ENCODE results near the gene MSI2.

MSI2 gene

GRCh38 chr17:57523926-57524632 lies 267.8 kb downstream of the MSI2 start:
- TF ChIP-seq, protein P1, sequence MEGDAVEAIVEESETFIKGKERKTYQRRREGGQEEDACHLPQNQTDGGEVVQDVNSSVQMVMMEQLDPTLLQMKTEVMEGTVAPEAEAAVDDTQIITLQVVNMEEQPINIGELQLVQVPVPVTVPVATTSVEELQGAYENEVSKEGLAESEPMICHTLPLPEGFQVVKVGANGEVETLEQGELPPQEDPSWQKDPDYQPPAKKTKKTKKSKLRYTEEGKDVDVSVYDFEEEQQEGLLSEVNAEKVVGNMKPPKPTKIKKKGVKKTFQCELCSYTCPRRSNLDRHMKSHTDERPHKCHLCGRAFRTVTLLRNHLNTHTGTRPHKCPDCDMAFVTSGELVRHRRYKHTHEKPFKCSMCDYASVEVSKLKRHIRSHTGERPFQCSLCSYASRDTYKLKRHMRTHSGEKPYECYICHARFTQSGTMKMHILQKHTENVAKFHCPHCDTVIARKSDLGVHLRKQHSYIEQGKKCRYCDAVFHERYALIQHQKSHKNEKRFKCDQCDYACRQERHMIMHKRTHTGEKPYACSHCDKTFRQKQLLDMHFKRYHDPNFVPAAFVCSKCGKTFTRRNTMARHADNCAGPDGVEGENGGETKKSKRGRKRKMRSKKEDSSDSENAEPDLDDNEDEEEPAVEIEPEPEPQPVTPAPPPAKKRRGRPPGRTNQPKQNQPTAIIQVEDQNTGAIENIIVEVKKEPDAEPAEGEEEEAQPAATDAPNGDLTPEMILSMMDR (IDR thresholded peaks at IDR 0.05; ENCODE audit: insufficient read depth, low read depth, low read length, missing control alignments), result no peak
- no peak overlapping the region for H3K4me3 ChIP-seq (ENCODE audit: low read length)
- peak; percentile 96 for DNase-seq (ENCODE audit: low read depth)

DNA sequence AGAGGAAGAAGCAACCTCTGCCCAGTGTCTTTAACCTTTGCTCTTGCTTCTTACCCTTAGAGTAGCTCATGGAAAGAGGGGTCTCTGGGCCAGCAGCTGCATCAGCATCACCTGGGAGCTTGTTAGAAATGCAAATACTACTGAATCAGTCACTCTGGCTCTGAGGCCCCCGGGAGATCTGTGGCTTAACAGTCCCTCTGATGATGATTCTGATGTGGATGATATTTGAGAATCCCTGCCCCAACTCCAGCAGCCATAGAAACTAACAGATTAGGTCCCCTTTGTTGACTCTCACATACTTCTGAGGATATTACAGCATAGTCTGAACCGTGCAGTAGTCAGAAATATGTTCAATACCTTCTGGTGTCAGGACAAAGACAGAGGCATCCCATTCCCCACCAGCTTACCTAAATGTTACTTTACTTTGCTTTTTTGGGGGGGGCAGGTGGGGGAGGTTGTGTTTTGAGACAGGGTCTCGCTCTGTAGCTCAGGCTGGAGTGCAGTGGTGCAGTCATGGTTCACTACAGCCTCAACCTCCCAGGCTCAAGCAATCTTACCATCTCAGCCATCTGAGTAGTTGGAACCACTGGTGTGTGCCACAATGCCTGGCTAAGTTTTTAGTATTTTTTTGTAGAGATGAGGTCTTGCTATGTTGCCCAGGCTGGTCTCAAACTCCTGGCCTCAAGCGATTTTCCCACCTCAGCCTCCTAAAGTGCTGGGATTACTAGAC lies 268.7 kb downstream of the MSI2 start:
- TF ChIP-seq, protein P1 (IDR thresholded peaks at IDR 0.05; ENCODE audit: insufficient read depth, low read depth, low read length, missing control alignments), result no peak
- DNase-seq (ENCODE audit: low read depth), result no peak
- H3K4me3 ChIP-seq (ENCODE audit: low read length), result no peak overlapping the region

- DNase-seq (ENCODE audit: low read depth), result no peak
- TF ChIP-seq, protein P1 (IDR thresholded peaks at IDR 0.05; ENCODE audit: insufficient read depth, low read depth, low read length, missing control alignments), result no peak
- H3K4me3 ChIP-seq (ENCODE audit: low read length), result no peak overlapping the region
These were observed 271.1 kb downstream of the MSI2 start for GRCh38 chr17:57527221-57528057.

DNA sequence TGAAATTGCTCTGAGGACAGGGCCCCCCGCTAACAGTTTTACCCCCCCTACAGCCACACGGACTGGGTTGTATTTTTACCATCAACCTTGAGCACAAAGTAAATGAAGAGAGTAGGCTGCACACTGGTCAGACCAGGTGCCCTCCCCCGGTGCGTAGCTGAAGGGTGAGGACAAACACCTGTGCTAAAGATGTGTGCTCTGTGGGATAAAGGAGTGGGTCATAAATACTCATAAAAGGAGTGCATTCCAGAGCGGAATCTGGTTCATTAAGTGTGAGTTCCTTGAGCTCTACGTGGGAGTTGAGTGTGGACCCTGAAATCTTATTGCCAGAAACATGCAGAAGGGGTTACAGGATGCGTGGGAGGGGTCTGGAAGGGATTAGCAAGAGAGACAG lies 271.7 kb downstream of the MSI2 start:
- no peak overlapping the region for H3K4me3 ChIP-seq (ENCODE audit: low read length)
- TF ChIP-seq, protein P1 (IDR thresholded peaks at IDR 0.05; ENCODE audit: insufficient read depth, low read depth, low read length, missing control alignments), result no peak
- DNase-seq (ENCODE audit: low read depth), result no peak

- H3K4me3 ChIP-seq (ENCODE audit: low read length), result no peak overlapping the region
- no peak for DNase-seq (ENCODE audit: low read depth)
- TF ChIP-seq, protein P1 (IDR thresholded peaks at IDR 0.05; ENCODE audit: insufficient read depth, low read depth, low read length, missing control alignments), result no peak
These were observed 273.7 kb downstream of the MSI2 start for GRCh38 chr17:57530026-57530425.

DNA sequence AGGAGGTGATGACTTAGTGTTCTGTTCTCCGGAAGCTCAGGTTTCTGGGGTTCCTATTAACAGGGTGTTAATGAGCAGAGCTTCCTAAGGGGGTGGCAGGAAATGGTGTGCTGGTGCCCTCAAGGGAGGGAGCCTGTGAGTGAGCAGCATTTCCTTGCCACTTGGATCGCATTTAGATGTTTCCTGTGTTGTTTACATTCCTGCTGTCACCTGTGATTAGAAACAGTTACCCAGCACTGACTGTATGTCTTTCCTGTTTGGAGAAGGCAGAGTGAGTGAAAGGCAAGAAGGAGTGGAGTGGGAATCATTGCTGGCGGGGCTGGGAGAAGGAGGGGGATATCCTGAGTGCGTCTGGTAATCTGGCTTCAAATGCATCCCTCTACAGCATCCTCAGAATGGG lies 274.2 kb downstream of the MSI2 start:
- DNase-seq (ENCODE audit: low read depth), result peak; percentile 27
- no peak overlapping the region for H3K4me3 ChIP-seq (ENCODE audit: low read length)
- TF ChIP-seq, protein P1 (IDR thresholded peaks at IDR 0.05; ENCODE audit: insufficient read depth, low read depth, low read length, missing control alignments), result no peak

Measured in epithelial cell of esophagus (primary cell).